GF-D8 (cell line): ENCODE measurements around the gene MGP.

Experiments
- DNase-seq: peaks from one replicate; lab custom pipeline; 2025; lab: John Stamatoyannopoulos, UW

Gene MGP

DNA sequence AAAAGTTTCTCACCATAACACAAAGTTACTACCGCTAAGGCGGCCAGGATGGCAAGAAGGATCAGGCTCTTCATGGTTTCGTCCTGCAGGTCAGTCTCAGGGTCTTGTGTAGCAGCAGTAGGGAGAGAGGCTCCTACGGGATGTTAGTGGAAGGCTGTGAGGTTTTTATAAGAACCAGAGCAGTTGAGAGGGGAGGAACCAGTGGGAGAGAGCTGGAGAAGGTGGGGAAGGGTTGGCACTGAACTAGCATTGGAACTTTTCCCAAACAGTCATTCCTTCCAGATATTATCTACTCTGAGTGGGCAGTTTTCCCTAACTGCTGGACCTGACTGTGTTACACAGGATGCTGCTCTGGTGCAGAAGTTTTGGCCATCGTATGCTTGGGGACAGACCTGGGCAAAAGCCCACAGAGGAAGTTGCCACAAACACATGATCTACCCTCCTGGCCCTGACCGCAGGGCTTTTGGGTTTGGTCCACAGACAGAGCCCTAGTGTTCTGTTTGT lies at the start of gene MGP:
TSS of gene MGP (minus strand) at position 137 of the 504 bp plus-strand sequence. CDS start at position 74, 63 bp downstream.
- no peak for DNase-seq

DNA sequence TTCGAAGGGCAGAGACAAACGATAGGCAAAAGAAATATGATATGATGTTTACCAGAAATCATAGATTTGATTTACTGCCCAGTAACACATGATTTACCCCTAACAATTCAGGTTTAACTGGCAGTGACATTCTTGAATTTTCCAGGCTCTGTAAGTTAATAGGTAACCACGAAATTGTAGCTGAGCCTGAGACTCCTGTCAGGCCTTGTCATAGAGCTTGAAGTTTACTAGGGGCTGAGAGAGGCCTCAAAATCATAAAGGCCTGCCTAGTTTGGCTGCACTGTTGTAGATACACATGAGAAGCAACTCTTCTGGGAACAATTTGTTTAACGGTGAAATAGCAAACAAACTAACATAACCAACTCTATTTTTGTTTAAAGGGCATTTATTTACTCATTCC lies 49.4 kb upstream of the MGP start:
- DNase-seq = no peak

DNA sequence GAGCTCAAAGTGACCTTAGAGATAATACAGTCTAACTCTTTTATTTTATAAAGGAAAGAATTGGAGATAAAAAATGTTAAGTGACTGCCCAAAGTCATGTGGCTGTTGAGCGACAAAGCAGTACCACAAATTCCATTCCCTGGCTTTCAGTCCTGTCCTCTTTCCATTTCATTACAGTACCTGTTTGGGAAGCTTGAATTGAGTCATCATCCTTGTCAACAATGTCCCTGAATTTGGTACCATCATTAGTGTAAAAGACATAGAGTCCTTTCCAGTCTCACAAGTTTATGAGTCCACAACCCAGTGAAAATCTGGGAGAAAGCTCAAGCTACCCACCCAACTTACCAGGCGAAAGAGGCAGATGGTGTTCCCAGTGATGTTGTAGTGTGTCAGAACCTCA lies 48.9 kb upstream of the MGP start:
- no peak for DNase-seq

DNA sequence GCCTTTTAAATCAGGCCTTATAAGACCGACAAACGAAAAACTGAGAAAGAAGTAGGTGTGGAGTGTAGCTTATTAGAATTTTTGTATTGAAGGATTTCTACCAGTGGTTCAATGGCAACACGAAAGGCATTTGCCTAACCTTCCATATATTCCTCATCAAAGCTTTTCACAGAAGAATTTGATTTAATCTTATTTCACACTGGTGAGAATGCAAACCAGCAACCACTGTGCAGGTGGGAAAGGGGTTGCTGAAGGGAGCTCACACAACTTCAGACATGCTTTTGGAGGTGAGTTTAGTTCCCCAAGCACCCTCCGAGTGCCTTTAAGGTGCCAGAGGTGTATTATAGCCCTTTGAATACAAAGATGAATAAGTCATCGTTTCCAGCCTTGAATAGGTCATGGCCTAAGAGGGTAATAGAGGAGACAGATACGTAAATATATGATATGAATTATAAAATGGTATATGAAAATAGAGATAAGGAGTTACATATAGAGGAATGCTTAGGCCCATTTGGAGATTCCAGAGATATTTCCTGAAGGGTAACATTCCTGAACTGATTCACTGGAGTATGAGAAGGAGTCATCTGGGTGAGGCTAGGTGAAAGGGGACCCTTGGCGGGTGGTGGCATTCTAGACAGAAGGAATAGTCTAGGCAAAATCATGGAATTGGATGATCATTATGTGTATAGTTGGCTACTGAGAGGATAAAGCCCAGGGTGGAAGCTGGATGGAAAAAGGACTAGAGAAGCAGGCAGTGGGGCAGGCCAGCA lies 46.3 kb upstream of the MGP start:
- DNase-seq = no peak

DNA sequence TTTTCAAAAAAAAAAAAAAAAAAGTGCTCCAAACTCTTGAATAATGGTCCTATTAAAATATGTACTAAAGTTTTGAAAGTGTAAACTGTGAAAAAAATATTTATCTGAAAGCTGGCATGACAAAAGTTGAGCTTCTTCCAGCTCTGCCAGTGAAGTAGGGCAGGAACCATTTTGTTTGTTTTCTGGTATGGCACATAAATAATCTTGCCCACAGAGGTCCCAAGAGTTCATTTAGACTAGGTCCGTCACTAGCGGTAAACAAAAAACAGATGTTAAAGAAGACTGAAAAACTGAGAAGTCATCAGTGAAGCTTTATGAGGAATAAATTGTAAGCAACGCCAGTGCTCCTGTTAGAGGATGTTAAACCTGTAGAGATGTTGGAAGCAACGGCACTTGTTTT lies 45.7 kb upstream of the MGP start:
- DNase-seq = no peak

DNA sequence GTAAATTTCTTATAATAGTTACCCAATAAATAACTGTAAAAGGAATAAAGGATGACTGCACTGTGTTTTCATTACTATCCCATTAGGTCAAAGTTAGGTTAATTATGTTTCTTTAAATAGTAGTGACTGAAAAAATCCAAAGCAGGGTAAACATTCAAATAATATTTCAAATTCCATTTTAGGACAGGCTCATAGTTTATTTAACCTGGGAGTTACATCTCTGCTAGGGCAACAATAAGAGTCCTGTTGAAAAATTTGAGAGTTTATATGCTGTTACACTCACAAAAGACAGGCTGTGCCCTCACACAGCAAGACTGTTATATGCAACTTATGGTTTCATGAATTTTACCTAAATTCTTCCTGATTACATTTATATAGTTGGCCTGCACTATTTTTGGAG lies 44.6 kb upstream of the MGP start:
- DNase-seq = no peak

DNA sequence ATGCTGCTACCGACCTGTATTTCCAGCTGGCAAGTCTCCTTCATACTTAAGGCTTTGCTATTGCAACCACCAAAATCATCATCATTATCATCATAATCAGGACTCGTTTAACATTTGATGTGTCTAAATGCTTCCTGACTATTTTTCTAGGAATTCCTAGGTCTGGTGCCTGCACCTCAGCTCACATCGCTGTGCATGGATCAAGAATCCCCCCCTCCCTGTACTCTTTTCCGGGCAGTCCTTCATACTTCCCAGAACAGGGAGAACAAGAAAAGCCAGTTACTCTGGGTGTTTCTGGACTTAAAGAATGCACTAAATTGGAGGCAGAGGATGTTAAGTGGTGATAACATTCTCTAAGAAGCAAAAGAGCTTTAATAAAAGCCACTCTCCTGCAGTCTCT lies 43.3 kb upstream of the MGP start:
- no peak for DNase-seq

DNA sequence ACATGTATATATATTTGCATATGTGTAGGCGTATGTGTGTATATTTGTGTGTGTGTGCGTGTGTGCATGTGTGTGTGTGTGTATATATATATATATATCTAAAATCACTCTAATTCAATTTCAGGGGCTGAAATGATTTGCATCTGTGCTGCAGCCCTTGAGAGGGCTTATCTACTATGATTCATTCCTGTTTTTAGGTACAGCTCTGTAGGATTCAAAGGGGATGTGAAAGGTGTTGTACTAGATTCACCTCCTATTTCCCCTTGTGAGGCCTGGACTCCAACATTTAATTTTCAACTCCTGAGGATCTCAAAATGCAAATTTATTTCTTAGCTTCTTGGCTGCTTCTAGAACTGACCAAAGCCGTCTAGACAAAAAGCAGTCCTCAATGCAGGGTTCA lies 41.6 kb upstream of the MGP start:
- DNase-seq = no peak

DNA sequence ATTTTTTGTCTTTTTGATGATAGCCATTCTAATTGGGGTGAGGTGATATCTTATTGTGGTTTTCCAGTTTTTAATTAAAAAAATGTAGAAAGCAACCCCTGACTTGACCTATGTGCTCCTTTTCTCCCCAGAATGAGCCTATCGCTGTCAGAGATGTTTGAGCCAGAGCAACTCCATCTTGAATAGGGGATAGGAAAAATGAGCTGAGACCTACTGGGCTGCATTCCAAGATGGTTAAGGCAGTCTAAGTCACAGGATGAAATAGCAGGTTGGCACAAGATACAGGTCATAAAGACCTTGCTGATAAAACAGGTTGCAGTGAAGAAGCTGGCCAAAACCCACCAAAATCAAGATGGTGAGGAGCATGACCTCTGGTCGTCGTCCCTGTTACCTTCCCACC lies 38.9 kb upstream of the MGP start:
- no peak for DNase-seq

DNA sequence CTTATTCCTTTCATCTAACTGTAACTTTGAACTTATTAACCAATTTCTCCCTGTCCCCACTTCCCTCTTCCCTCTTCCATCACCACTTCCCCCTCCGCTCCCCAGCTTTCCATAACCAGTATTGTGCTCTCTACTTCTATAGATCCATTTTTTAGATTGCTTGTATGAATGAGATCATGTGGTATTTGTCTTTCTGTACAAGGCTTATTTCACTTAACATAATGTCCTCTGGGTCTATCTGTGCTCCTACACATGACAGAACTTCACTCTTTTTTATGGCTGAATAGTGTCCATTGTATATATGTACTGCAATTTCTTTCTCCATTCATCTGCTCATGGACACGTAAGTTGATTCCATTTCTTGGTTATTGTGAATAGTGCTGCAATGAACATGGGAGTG lies 38.3 kb upstream of the MGP start:
- DNase-seq = no peak

DNA sequence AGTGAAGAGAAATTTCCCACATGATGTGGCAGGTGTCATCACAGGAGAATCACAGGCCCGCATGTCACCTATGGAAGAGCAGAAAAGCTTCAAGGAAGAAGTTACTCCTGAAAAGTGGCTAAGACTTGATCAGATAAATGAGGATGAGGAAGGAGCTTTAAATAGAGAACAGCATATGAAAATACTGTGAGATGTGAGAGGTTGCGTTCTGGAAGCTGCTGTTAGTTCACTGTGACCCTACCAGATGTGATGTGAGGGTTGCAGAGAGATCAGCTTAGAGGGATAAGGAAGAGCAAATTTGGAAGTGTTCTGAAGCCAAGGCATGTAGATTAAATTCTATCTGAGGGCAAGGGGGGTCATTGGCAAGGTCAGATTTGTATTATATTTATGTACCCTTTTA lies 35.6 kb upstream of the MGP start:
- no peak for DNase-seq

DNA sequence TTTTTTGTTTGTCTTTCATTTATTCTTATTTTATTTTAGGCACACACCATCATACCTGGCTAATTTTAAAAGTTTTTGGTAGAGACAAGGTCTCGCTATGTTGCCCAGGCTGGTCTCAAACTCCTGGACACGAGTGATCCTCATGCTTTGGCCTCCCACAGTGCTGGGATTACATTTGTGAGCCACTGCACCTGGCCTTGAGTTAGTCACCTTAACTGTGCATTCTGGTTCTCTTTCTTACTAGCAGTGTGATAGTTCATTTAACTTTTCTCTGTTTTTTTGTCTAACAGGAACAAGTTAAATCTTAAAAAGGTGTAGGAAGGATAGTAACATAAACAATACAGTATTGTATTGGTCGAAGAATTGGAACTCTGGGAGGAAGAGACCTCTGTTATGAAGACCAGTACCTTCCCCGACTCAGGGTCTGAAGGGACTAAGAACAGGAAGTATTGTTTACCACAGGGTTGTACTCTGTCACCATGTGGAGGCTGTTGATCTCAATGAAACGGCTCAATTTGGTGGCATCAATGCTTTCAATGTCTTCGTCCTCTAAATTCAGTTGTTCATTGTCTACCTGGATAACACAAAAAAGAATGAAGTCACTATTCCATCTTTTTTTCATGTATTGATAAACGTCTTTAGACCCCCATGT lies 34.9 kb upstream of the MGP start:
- no peak for DNase-seq

DNA sequence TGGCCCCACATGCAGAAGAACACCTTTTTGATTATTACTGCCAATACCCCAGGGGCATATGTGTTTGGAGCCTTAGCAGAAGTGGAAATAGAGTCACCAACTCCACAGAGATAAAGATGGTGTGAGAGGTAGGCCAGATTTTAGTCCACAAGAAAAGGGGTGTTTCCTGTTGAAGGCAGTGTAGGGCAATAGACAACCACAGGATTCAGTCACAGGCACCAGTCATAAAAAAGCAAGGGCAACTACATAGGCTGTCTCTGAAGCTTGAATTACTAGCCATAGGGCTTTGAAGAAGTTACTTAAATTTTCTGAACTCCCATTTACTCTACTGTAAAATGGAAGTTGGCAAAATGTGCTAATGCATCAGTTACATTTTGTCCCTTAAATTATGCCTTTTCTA lies 33.8 kb upstream of the MGP start:
- no peak for DNase-seq

DNA sequence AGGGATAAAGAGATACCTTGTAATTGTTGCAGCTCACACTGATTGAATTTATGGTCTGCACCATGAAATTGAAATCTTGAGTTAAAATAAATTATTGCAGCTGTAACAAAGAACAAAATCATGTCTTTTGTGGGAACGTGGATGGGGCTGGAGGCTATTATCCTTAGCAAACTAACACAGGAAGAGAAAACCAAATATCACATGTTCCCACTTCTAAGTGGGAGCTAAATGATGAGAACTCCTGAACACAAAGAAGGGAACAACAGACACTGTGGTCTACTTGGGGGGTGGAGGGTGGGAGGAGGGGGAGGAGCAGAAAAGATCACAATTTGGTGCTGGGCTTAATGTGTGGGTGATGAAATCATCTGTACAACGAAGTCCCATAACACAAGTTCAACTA lies 30.1 kb upstream of the MGP start:
- DNase-seq = no peak

DNA sequence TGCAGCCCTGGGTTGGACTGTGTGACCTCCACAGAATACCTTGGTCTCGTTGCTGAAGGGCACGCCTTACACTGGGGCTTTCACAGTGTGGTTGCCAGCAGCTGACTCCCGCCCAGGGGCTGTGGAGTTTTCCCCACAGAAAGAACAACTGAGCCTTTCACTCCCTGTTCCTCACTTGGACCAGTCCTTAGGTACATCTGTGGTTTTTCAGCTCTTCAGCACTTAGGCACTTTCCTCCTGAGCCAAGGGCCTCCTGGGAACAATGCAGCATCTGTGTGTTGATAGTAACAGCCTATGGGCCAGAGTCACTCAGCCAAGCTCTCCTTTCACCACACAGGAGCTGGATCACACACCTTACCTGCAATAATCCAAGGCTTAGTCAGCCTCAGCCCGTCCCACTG lies 27.7 kb upstream of the MGP start:
- no peak for DNase-seq

DNA sequence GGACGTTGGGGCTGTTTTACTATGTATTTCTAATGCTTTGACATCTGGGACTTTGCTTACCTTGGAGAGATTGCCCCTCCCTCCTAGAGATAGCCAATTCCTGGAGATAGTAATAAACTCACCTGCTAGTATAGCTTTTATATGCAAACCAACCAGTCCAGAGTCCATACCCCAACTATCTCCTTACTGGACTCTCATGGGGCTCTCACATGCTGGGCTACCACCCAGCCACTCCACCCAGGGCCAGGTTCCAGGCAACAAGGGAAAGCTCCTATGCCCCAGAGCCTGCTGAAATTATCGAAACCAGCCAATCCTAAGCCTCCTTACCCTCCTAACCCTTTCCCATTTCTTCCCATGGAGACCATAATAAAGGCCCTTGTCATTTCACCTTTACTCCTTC lies 25.5 kb upstream of the MGP start:
- DNase-seq = no peak

DNA sequence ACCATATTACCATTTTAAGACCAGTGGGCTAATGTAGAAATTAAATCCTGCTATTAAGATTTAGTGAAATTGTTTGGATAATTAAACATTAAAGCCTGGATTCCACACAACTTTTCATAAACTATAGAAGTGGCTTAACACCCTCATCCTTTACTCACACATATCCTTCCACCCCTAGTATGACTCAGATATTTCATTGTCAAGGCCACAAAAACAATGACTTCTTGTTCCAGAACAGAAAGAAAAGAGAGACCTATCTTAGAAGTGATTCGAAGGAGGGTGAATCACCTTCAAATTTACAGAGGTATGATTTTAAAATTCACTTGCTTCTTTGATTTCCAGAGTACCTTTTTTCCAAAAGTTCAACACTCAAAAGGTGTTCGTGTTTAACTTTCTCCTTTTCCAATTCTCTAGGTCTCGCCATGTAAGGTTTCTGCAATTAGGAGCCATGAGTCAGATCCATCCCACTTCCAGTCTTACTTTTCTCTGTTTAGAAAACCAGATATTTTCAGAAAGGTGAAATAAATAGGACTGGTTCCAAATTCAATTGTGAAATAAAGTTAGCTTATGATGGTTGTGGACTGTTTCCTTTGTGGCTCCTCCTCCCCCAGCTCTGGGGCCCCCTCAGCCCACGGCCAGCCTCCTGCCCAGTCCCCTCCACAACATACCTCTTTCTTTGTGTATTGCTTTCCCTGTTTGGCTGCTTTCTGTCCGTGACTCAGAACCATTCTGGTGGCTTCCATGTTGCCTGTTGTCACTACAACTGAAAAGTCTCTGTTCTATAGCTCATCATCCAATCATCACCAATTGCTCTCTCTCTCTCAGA lies 24.6 kb upstream of the MGP start:
- no peak for DNase-seq

DNA sequence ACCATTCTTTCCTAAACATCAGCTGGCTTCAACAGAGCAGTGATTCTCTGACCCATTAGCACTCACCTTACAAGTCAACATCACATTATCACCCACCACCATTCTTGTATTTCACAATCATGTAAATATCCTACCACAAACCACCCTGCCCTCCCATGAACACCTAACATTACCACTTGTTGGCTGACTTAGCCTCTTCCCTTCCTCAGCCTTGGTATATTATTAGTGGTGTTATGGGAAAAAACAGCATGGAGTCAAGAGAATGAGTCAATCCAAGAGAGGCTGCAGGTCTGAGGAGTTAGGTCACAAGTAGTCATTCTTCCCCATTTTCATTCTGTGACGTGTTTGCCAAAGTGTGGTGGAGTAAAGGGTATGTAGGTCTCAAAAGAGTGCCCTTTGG lies 22.3 kb upstream of the MGP start:
- DNase-seq = no peak

DNA sequence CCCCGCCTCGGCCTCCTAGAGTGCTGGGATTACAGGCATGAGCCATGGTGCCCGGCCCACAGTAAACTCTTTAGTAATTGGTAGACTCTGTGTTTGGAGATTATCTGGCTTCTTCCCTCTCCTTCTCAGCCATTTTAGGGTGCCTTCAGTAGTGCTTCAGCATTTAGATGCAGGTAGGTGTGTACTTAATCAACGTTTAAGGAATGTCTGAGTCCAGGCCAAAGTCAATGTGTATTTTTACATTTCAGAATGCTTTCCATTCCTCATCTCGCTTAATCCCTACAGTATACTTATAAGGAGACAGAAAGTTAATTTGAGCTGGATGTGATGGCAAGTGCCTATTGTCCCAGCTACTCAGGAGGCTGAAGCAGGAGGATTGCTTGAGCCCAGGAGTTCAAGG lies 20.5 kb upstream of the MGP start:
- no peak for DNase-seq

DNA sequence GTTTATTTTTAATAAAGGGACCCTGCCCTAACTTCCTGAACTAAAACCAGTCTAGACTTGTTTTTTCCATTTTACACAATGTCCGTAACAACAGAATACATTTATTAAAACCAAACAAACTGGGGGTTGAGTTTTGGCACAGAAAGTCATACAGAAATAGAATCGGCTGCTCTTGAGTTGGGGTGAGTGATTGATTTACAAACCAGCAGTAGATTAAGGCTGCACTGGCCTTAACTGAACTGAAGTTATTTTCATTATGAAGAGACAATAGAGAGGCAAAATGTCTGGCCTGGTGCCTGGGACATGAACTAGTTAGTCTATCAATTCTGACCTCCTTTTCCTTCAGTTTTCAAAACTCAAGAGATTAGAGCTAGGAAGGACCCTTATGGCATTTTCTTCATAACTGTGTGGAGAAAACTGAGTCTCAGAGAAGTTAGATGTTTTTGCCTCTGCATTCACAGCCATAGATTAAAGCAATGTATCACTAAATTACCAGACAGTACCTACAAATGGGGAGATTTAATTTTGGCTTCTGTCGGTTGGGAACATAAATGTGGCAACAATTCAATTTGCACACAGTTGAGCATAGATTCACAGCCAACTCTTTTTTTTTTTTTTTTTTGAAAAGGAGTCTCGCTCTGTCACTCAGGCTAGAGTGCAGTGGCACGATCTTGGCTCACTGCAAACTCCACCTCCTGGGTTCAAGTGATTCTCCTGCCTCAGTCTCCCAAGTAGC lies 19.8 kb upstream of the MGP start:
- no peak for DNase-seq

DNA sequence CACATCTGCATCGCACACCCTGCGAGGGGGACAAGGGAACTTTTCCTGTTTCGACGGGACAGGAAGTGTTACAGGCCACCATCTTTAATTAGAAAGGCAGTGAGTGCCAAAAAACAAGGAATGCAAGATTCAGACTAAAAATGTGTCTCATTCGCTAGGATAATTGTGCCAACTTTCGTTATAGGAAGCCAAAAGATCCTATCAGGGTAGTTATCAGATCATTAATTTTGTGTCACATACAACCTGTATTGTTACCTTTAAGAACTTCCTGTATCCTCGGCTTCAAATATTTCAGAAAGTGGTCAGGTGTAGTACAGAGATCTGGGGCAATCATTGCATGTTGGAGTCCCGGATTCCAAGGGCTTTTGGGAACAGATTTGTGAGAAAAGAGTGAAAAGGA lies 19.2 kb upstream of the MGP start:
- DNase-seq = no peak

DNA sequence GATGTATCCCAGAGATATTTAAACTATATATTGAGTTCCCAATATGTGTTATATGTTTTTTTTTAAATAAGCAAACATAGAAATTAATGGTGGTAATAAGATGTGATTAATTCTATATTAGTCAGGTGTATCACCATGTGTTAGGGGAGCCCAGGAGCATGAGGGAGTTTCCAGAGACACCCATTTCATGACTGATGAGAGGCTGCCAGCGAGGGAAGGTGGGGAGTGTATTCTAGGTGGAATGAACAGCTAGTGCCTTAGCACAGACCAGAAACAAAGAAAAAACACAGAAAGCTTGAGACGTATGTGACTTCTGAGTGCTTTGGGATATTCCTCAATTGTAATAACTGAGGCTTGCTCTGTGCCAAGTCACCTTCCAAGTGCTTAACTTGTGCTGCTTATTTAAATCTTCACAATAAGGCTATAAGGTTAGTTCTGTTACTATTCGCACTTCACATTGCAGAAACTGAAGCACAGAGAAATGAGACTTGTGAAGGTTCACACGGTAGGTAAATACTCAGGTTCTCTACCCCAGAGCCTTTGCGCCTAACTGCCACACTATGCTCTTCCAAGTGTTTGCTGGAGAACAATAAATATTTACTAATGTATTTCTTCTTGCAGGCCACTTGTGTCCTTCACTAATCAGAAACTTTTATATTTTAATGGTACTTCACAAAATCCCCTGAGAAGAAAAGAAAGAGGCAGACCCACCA lies 17.9 kb upstream of the MGP start:
- DNase-seq = no peak
